Inflammatory macrophage treated with lipopolysaccharide for 4 hours (primary cell): ENCODE measurements around the gene TGFA.

Source experiments
- DNase-seq: peaks from one replicate; pipeline ENCODE4 v3.0.0-alpha.2; 2020

The TGFA gene

GRCh38 chr2:70553584-70554337, at the start of gene TGFA:
TGFA (minus strand) TSS chr2:70553826; CDS start chr2:70553767, 59 bp downstream.
- DNase-seq: peak; percentile 82

- DNase-seq: no peak
Observed at GRCh38 chr2:70603066-70603465, 49.4 kb upstream of the TGFA start.

- DNase-seq: no peak
Observed at GRCh38 chr2:70598197-70598596, 44.6 kb upstream of the TGFA start.

- DNase-seq: no peak
Observed at GRCh38 chr2:70596739-70597138, 43.1 kb upstream of the TGFA start.

GRCh38 chr2:70596293-70596692, 42.7 kb upstream of the TGFA start:
- no peak for DNase-seq

- no peak for DNase-seq
Observed at GRCh38 chr2:70583091-70583490, 29.5 kb upstream of the TGFA start.

- no peak for DNase-seq
Observed at GRCh38 chr2:70580352-70580751, 26.7 kb upstream of the TGFA start.

GRCh38 chr2:70574618-70575017, 21.0 kb upstream of the TGFA start:
- no peak for DNase-seq

GRCh38 chr2:70574109-70574508, 20.5 kb upstream of the TGFA start:
- DNase-seq: peak; percentile 51

- DNase-seq: no peak
Observed at GRCh38 chr2:70570041-70570661, 16.5 kb upstream of the TGFA start.

- no peak for DNase-seq
Observed at GRCh38 chr2:70569559-70569958, 15.9 kb upstream of the TGFA start.

GRCh38 chr2:70566906-70567305, 13.3 kb upstream of the TGFA start:
- DNase-seq: no peak

- DNase-seq: no peak
Observed at GRCh38 chr2:70566464-70566863, 12.8 kb upstream of the TGFA start.

- DNase-seq: no peak
Observed at GRCh38 chr2:70565039-70565731, 11.6 kb upstream of the TGFA start.

- no peak for DNase-seq
Observed at GRCh38 chr2:70561893-70562292, 8.3 kb upstream of the TGFA start.

- DNase-seq: no peak
Observed at GRCh38 chr2:70560442-70560841, 6.8 kb upstream of the TGFA start.

- no peak for DNase-seq
Observed at GRCh38 chr2:70560040-70560439, 6.4 kb upstream of the TGFA start.

- no peak for DNase-seq
Observed at GRCh38 chr2:70558195-70558808, 4.7 kb upstream of the TGFA start.

- DNase-seq: no peak
Observed at GRCh38 chr2:70557171-70557838, 3.7 kb upstream of the TGFA start.

- DNase-seq: no peak
Observed at GRCh38 chr2:70556608-70557007, 3.0 kb upstream of the TGFA start.

GRCh38 chr2:70554338-70554892, 789 bp upstream of the TGFA start:
- DNase-seq: no peak

- DNase-seq: no peak
Observed at GRCh38 chr2:70553334-70553583, 367 bp downstream of the TGFA start.
